ENCODE results near the gene CASP2. TPM values are rescaled to one million over a fixed set of nuclear protein-coding genes. Genes with fewer than 3 reads are reported as not detected.

Gene CASP2
- total RNA-seq, 4 donors from 2014 or later: 18.4 to 25.2 (median 21.3) TPM

GRCh38 chr7:143334244-143334643 is 46.1 kb downstream of the CASP2 start:
- WGBS, 2 donors: 48 to 49% methylated on average over 1 of the region's 1 CpG
- Histone ChIP-seq H3K27me3 (no peaks in the 10 kb centered on the region), H3K27ac (no peak overlapping the region), H3K36me3 (no peaks in the 10 kb centered on the region), H3K9me3 (no peaks in the 10 kb centered on the region), H3K4me1 (peaks cover 0 to 8% (median 4%) of the 10 kb centered on the region in 4 donors), H3K4me3 (no peak overlapping the region)
- TF ChIP-seq EP300 (IDR thresholded peaks at IDR 0.05) (no peak), POLR2A (IDR thresholded peaks at IDR 0.05) (no peak), CTCF (IDR thresholded peaks at IDR 0.05) (no peak)
- DNase-seq (ENCODE audit: low spot score in 2 of 2): no peak

- no peak overlapping the region for H3K27ac ChIP-seq
- H3K36me3 ChIP-seq: no peaks in the 10 kb centered on the region
- DNase-seq (ENCODE audit: low spot score in 2 of 2): no peak
- TF ChIP-seq POLR2A (IDR thresholded peaks at IDR 0.05) (no peak), CTCF (IDR thresholded peaks at IDR 0.05) (no peak), EP300 (IDR thresholded peaks at IDR 0.05) (no peak)
- H3K27me3 ChIP-seq: no peaks in the 10 kb centered on the region
- no peaks in the 10 kb centered on the region for H3K9me3 ChIP-seq
- H3K4me1 ChIP-seq: no peaks in the 10 kb centered on the region
- 78 to 82% methylated on average over 3 of the region's 3 CpGs for WGBS, 2 donors
- H3K4me3 ChIP-seq: no peak overlapping the region
These were observed 49.1 kb downstream of the CASP2 start for GRCh38 chr7:143337216-143337615.

GRCh38 chr7:143341842-143342241 is 53.7 kb downstream of the CASP2 start:
- Histone ChIP-seq H3K9me3 (no peaks in the 10 kb centered on the region), H3K27me3 (peaks cover 0 to 6% of the 10 kb centered on the region in 2 donors), H3K4me1 (peaks cover 0 to 6% (median 0%) of the 10 kb centered on the region in 4 donors), H3K36me3 (no peaks in the 10 kb centered on the region), H3K27ac (no peak overlapping the region), H3K4me3 (no peak overlapping the region)
- TF ChIP-seq CTCF (IDR thresholded peaks at IDR 0.05) (no peak), EP300 (IDR thresholded peaks at IDR 0.05) (no peak), POLR2A (IDR thresholded peaks at IDR 0.05) (no peak)
- DNase-seq (ENCODE audit: low spot score in 2 of 2): no peak
- 94% methylated on average over 8 of the region's 8 CpGs for WGBS, 2 donors

- 90 to 93% methylated on average over 3 of the region's 3 CpGs for WGBS, 2 donors
- no peak for DNase-seq (ENCODE audit: low spot score in 2 of 2)
- H3K4me1 ChIP-seq: peaks cover 0 to 6% (median 0%) of the 10 kb centered on the region in 4 donors
These were observed 55.4 kb downstream of the CASP2 start for GRCh38 chr7:143343596-143343995.

GRCh38 chr7:143345428-143345900 is 57.3 kb downstream of the CASP2 start:
- Histone ChIP-seq H3K4me1 (peaks cover 0 to 6% (median 0%) of the 10 kb centered on the region in 4 donors), H3K36me3 (no peaks in the 10 kb centered on the region), H3K9me3 (no peaks in the 10 kb centered on the region), H3K27ac (no peak overlapping the region), H3K27me3 (peaks cover 0 to 6% of the 10 kb centered on the region in 2 donors), H3K4me3 (peak overlapping the region in 3 of 4 donors; percentile 3 to 15 (median 15))
- WGBS, 2 donors: 8 to 9% methylated on average over 30 to 34 of the region's 35 CpGs
- peak; percentile 23 to 48 (median 36) for TF ChIP-seq CTCF (IDR thresholded peaks at IDR 0.05)
- TF ChIP-seq EP300 (IDR thresholded peaks at IDR 0.05): no peak
- DNase-seq (ENCODE audit: low spot score in 2 of 2): no peak

More at GRCh38 chr7:143343596-143343995, 55.4 kb downstream of the CASP2 start:
- Histone ChIP-seq H3K9me3 (no peaks in the 10 kb centered on the region), H3K4me3 (no peak overlapping the region), H3K36me3 (no peaks in the 10 kb centered on the region), H3K27ac (no peak overlapping the region), H3K27me3 (peaks cover 0 to 6% of the 10 kb centered on the region in 2 donors)
- no peak for TF ChIP-seq EP300 (IDR thresholded peaks at IDR 0.05)
- TF ChIP-seq POLR2A (IDR thresholded peaks at IDR 0.05): no peak
- no peak for TF ChIP-seq CTCF (IDR thresholded peaks at IDR 0.05)

Measured in tibial nerve (tissue), 4 donors.